HG03064 (cell line): ENCODE results near the gene ADAMTS14.

ENCODE experiments used
- ATAC-seq: cut with Tn5 transposase; IDR thresholded peaks from one replicate; pipeline ENCODE4 v1.9.1; 2021; ENCODE audit warnings: low read depth; ENCODE audit not compliant: unreplicated experiment

The ADAMTS14 gene

DNA sequence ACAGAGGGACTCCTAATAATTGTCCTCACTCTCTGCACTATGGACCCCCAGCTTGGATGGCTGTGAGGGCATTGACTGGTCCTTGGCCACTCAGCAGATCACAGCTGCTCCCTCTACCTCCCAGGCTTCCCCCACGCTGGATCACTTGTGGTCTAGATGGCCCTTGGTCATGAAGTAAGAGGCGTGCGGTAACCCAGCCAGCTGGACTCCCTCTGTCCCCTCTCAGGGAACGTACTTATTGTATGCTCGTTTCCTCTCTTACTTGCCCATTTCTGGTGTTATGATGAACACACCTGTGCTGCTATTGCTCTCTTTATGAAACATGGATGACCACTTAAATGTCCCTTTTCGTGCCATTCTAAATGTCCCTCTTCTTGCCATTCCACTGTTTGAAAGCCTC lies 19.3 kb downstream of the ADAMTS14 start:
- ATAC-seq = no peak

DNA sequence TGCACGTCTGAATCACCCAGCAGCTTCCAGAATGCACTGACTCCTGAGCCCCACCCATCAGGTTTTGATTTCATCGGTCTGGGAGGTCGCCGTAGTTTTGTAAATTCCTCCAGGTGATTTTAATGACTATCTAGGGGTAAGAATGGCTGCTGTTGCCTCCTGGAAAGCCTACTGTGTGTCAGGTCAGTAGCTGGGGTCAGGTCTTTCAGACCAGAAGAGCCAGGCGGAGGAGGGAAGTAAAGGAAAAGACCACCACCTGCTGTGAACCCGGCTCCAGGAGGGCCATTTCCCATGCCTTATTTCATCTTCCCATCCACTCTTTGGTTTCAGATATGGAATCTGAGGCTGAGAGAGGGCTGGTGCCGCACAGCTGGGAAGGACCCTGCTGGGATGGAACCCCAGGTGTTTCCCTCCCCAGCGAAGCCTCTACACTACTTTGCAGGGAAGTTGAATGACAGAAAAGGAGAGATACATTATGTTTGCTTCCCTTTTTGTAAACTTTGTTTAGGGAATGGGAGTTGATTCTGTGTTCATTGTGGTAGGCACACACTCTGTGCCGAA lies 19.8 kb downstream of the ADAMTS14 start:
- ATAC-seq = no peak

DNA sequence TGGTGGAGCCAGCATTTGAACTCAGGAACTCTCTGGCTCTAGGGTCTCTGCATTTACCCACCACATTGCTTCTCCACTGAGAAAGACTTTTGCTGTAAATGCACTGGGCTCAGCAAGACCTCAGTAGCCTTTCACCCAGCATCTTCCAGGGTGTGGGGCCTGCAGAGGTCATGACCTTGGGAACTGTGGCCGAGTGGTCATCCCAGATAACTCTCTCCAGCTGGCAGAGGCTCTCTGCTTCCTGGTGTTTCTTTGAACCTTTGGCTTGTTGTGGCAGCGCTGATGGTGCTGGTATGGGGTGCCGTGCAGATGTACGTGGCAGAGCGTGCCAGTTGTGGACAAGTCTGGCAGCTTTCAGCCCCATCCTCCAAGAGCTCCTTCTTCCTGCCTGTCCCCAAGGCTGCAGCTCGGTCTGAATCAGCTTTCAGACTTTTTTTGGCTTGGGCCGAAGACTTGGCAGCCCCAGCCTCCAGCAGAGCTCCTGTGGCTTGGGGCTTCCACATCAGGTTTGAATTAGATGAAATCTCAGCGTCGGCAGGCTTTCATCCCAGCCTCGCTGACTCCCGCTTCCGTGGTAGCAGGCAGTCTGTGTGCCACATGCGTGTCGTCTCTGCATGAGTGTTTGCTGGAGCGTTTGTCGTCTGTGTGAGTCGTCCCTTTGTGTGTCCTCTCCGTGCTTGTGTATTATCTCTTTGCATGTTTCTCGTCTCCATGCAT lies 21.5 kb downstream of the ADAMTS14 start:
- no peak for ATAC-seq

DNA sequence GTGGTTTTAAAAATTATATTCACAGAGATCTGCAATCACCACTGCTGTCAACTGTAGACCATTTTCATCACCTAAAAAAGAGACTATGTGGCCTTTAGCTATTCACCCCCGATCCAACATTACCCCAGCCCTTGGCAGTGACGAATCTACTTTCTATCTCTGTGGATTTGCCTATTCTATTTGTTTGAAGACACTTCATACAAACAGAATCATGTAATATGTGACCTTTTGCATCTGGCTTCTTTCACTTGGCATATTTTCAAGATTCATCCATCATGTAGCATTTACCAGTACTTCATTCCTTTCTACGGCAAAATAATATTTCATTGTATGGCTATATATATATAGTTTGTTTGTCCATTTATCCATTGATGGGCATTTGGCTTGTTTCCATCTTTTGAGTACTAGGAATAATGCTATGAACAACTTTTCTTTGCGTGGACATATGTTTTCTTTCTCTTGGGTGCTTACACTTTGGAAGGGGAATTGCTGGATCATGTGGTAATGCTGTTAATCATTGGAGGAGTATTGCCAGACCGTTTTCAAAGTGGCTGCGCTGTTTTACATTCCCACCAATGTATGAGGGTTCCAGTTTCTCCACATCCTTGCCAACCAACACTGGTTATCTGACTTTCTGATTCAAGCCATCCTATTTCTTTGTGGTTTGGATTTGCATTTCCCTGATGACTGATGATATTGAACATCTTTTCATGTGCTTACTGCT lies 22.3 kb downstream of the ADAMTS14 start:
- ATAC-seq = no peak

DNA sequence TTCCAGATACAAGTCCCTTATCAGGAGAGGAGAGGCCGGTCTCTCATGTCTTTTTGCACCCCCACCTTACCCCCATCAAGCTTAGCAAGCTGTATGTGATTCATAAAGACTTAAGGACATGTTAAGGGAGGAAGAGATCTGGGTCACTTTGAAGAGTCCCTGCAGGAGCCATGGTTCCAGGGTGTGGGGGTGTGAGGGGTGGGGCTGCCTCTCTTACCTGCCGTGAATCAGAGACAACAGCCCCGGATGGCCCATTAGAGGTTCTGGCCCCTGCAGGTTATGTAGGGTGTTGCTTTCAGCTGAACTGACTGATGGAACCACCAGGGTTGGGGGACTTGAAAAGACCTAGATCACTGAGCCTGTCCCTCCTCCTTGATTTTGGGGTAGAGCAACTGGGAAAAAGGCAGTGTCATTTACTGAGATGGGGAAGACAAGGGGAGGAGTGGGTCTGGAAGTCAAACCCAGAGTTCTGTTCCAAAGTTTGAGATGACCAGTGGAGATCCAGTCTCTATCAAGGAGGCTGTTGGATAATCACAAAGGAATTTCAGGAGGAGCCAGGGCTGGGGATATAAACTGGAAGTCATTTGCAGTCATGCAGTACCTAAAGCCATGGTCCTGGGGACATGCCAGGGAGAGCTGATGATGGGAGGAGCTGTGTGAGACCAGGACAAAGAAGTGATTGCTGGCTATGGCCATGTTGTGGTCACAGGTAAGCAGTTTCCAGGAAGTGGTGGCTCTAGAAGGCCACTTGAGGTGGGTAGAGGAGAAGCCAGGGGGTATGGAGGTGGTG lies 23.1 kb downstream of the ADAMTS14 start:
- ATAC-seq = no peak

DNA sequence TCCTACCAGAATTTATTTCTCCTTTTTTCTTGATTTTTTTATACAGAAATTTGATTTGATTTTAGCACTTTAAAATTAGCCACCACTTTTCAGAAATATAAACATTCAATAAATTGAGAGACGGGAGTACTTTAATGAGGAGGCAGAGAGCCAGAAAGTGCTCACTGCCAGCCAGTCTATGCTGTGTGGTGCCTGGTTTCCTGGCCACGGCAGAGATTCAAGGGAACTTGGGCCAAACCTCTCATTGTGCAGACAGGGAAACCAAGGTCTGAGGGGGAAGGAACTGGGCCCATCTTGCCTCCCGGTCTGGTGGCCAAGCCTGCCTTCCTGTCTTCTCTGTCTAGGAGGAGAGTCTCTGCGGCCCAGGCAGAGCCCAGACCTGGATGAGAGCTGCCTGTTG lies 25.9 kb downstream of the ADAMTS14 start:
- no peak for ATAC-seq

DNA sequence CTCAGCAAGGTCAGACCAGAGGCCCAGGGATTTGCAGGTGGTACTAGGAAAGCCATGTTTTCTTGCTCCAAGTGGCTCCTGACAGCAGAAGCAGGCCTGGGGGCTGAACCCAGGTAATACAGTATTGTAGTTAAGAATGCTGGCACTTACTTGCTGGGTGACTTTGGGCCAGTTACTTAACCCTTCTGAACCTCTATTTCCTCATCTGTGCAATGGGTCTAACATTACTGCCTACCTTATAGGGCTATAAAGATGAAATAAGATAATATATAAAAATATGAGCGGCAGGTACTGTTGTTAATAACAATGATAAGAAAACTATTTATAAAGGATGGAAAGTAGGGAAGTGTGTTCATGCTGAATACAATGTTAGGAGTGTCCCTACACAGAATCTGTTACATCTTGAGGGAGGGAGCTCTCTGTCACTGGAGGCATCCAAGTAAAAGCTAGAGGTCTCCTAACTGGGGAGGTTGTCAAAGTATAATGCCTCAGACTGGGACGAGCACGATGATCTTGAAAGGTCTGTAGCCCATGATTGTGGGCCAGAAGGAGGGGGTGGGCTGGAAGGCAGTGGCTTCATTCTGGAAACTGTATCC lies 26.9 kb downstream of the ADAMTS14 start:
- ATAC-seq = no peak

DNA sequence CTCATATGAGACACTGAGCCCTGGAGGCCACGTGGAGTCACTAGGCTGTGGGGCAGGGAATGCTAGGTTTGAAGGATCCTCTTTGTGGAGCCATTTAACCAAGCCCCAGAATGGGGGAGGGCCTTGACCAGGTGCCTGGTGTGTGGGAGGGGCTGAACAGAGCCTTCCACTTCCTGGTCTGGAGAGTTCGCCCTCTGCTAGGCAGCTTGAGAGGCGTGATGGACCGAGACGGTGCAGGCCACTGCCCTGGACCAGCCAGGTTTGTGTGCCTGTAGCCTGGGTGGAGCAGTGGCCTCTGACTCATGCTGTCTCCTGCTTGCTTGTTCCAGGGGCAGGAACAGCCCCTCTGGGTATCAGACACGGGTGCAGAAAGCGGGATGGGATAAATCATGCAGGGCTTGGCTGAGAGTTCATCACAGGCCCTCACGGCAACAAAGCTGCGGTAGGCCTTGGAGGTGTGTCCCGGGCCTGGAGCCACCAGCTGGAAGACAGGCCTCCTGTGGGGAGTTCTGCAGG lies 27.4 kb downstream of the ADAMTS14 start:
- ATAC-seq = no peak

DNA sequence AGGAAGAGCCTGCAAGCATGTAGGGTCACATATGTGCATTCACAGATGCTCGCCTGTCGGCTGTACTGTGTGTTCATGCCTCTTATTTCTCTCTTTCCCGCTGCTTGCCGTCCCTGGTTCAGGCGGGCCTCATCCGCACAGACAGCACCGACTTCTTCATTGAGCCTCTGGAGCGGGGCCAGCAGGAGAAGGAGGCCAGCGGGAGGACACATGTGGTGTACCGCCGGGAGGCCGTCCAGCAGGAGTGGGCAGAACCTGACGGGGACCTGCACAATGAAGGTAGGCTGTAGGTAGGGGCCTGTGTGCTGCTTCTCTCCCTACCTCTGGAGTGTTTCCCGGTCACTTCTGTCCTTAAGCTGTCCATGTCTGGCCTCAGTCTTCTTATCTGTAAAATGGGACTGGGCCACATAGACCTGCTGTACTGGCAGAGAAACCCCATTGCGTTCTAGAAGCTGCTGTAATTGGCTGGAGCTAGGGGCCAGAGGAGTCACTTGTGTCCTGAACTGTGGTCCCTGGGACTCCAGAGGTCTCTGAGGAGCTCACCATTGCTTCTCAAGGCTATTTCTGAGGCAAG lies 30.0 kb downstream of the ADAMTS14 start:
- ATAC-seq = no peak

DNA sequence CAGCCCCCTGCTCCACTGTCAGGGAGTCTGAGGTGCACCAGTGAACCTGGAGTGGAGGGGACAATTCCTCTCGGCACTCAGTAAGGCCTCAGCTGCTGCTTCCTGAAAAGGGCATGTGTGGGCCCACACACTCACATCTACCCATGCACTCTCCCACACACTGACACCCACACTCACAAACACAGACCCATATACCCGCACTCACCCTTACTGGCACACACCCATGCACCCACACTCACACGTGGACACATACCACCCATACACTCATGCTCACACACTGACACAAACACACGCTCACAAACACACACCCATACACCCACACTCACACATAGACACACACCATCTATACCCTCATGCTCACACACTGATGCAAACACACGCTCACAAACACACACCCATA lies 31.9 kb downstream of the ADAMTS14 start:
- no peak for ATAC-seq

DNA sequence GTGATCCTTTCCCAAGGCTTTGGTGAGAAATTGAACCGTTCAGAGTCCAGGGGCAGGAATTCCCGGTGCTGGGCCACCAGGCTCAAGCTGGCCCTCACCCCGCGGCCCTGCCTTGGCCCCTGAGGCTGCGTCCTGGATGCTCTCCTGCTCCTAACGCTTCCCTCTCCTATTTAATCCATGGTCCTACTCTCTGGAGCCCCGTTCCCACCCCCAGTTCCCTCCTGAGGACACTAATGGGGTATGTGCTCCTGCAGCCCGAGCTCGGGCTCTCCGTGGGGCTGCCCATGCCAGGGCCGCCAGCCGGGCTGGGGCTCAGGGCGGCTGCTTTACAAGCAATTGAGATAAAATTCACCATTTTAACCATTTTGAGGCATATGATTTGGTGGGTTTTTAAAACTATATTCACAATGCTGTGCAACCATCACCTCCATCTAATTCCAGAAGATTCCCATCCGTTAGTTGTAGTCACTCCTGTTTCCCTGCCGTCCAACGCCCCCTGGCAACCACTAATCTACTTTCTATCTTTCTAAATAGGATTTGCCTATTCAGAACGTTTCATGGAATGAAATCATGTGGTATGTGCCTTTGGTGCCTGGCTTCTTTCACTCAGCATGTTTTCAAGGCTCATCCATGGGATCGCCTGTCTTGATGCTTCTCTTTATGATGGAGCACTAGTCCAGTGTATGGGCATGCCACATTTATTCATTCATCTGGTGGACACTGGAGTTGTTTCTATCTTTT lies 33.0 kb downstream of the ADAMTS14 start:
- no peak for ATAC-seq

DNA sequence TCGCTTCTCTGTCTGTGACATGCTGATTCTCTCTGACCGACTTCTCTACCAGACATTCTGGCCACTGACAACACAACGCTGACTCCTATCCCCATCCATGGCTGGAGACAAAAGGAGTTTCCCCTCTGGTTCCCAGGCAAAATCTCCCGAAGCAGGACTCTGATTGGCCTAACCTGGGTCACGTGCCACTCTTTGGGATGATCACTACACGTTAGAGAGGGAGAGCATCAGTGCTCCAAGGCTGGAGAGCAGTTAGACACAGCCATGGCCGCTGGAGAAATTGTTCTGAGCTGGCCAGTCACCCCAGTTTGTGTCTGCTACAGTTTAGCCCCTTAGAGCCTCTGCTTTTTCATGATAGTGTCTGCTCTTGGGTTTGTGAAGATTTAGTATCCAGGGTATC lies 38.9 kb downstream of the ADAMTS14 start:
- ATAC-seq = no peak

DNA sequence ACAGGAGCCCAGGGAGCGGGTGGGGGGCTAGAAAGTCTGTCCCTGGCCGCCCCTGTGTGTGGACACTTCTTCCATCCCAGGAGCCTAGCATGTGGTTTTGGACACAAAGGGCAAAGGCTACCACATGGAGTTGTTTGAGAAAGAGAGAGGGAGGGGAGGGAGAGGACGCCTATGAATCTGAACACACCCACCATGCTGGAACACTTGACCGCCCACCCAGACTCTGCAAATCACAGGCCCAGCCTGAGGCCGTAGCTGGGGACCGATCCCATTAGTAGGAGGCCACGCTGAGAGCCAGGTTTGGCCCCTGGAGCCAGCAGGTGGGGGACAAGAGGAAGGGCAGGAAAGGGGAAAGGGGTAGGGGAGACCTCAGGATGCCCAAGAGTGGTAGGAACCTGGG lies 39.6 kb downstream of the ADAMTS14 start:
- no peak for ATAC-seq

DNA sequence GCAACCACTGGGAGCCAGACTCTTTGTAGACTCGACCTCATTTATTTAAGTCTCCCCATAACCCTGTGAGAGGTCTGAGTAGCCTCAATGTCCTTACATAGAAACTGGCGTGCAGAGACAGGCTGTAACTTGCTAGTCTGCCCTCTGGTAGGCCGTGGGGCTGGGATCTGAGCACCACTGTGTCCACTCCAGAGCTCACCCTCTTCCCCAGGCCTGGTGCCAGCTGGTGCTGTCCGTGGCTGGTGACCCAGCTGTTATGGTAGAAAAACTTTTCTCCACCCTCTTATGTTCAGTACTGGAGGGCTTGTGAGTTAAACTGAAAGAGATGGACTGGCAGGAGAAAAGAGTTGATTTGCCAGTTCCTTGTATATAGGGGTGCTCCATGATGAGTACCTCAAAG lies 41.9 kb downstream of the ADAMTS14 start:
- no peak for ATAC-seq

DNA sequence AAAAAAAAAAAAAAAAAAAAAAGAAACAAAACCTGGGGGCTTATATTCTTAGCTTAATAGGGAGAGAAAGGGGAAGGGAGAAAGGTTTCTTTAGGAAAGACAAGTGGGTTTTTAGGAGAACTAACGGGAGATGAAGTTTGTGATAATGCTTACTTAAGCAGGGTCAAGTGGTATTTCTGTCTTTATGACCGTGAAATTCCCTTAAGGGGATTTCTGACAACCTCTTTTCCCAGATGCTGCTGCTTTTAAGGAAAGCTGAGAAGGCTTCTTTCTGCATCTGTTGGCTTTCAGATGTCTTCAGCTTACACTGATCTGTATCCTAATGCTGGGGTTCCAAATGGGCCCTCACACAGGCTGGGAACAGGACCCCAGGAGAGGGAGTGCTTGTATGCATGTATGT lies 42.6 kb downstream of the ADAMTS14 start:
- no peak for ATAC-seq

DNA sequence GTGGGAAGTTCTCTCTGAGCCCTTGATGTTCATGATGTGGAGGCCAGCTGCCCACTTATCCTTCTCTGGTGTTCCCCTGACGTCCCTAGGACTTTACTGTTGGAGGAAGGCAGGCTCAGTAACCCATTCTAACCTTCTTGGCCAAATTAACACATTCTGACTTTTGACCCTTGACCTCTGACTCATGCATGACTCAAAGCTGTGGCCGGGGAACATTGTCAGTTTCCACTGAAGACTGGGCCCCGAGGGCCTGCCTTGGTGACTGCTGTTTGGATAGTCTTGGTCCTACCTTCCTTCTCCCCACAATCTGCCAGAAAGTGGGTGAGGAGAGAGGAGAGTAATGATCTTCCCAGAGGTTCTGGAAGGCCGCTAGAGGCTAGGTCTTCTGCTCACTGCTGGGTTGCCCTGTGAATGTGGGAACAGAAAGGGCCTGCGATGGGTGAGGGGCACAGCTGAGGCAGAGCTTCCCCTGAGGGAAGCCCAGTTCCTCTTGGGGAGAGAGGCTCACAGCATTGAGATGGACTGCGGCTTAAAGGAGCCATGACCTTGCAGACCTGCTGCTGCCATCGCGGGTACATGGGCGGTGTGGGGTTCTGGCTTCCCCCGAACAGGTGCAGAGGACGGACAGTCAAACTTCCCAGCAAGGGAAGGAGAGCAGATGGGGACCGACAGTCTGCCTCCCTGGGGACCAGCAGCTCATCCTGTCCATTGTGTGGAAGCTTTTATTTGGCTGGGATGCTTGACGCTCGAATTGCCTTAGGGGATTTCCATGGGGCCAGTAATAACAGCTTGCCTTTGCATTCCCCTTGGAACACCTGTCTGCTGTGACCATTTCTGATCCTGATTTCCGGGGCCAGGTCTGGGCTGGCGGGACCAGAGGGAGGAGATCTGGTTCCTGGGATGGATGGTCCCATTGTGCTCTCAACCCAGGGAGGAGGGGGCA lies 43.8 kb downstream of the ADAMTS14 start:
- no peak for ATAC-seq

DNA sequence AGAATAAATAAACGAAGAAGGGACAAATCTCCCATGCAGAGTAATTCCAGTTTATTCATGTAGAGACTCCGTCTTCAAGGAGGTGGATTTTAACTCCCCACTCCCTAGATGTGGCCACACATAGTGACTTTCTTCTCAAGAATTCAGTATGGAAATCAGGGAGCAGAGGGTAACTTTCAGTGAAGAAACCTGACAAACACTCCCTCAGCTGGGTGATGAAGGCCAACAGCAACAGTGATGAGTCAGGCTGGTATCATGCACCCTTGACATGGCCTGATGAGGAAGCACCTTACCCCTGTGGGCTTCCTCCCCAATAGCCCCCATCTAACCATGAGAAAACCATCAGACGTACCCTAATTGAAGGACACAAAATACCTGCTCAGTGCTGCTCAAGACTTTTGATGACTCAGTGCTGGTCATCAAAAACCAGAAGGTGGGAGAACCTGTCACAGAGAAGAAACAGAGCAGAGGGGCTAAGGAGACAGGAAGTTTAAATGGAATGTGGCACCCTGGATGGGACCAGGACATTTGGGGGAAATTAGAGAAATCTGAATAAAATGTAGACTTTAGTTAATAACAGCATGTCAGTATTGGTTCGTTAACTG lies 50.6 kb downstream of the ADAMTS14 start:
- ATAC-seq = no peak

DNA sequence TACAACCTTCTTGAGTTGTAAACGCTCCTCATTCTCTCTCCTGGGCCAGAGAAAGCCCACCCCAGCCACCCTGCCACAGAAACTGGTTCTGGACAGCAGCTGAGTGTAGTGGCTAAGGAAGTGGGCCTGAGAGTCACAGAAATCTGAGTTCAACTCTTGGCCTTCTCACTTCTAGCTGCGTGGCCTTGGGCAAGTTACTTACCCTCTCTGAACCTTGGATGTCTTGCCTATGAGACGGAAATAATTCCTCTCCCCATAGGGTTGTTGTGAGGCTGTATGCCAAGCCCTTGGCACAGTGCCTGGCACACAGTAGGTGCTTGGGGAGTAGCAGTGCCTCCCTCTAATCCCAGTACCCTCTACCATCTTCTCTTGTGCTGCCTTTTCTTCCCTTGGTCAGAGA lies 51.5 kb downstream of the ADAMTS14 start:
- ATAC-seq = no peak
